SU-DHL-6 (cell line): ENCODE measurements around the gene IRX6.

Experiments
- H2AFZ ChIP-seq: fragments of 200-600 bp; sonication (generic); 2 replicates; pipeline ENCODE4 v1.6.1; 2014; ENCODE audit warnings: low read depth, mild to moderate bottlenecking, moderate library complexity, mixed read lengths, antibody characterized with exemption, low read length; ENCODE audit not compliant: severe bottlenecking
- H3F3A ChIP-seq: fragments of 200-600 bp; shearing (Covaris generic); 2 replicates; pipeline ENCODE4 v1.6.0; 2016; ENCODE audit warnings: antibody characterized with exemption, mild to moderate bottlenecking; ENCODE audit not compliant: insufficient read depth
- H3K27ac ChIP-seq: fragments of 200-600 bp; sonication (generic); 2 replicates; pipeline ENCODE4 v1.5.1; 2016; ENCODE audit warnings: low read depth, mild to moderate bottlenecking, low read length, moderate library complexity, mixed read lengths
- H3K27me3 ChIP-seq: fragments of 200-600 bp; sonication (generic), shearing (Covaris generic); 2 replicates; pipeline ENCODE4 v1.6.0; 2014; ENCODE audit warnings: mild to moderate bottlenecking, low read length
- H3K36me3 ChIP-seq: fragments of 200-600 bp; sonication (generic); 2 replicates; pipeline ENCODE4 v1.6.1; 2014; ENCODE audit warnings: mild to moderate bottlenecking, low read length, mixed read lengths
- H3K4me2 ChIP-seq: fragments of 300-600, 200-600 bp; shearing (Covaris generic), sonication (generic); 2 replicates; pipeline ENCODE4 v1.6.0; 2014; ENCODE audit warnings: low read length, low read depth, mild to moderate bottlenecking; ENCODE audit not compliant: poor library complexity, severe bottlenecking
- H3K4me3 ChIP-seq: fragments of 200-600 bp; sonication (generic); 2 replicates; pipeline ENCODE4 v1.5.1; 2014; ENCODE audit warnings: antibody characterized with exemption, low read length, mild to moderate bottlenecking, mixed read lengths; ENCODE audit not compliant: insufficient read depth, poor library complexity, severe bottlenecking
- H3K79me2 ChIP-seq: fragments of 200-600 bp; sonication (generic); 2 replicates; pipeline ENCODE4 v1.6.1; 2014; ENCODE audit warnings: mild to moderate bottlenecking, low read length, moderate library complexity; ENCODE audit not compliant: insufficient read depth
- H3K9ac ChIP-seq: fragments of 200-600 bp; sonication (generic); 2 replicates; pipeline ENCODE4 v1.7.0; 2014; ENCODE audit warnings: mild to moderate bottlenecking, low read length
- H3K9me2 ChIP-seq: fragments of 200-600 bp; sonication (generic); replicated peaks from 2 replicates; pipeline ENCODE4 v1.6.1; 2014; ENCODE audit warnings: low read length; ENCODE audit not compliant: insufficient read depth
- H3K9me3 ChIP-seq: fragments of 200-600 bp; sonication (generic); 2 replicates; pipeline ENCODE4 v1.6.1; 2014; ENCODE audit warnings: low read length, mixed read lengths; ENCODE audit not compliant: insufficient read depth
- H4K20me1 ChIP-seq: fragments of 200-600 bp; sonication (generic); 2 replicates; pipeline ENCODE4 v1.6.1; 2014; ENCODE audit warnings: low read depth, mild to moderate bottlenecking, antibody characterized with exemption, low read length, moderate library complexity, mixed read lengths
- EZH2phosphoT487 ChIP-seq: fragments of 200-600 bp; sonication (generic), shearing (Covaris generic); conservative IDR thresholded peaks from 2 replicates; pipeline ENCODE4 v1.6.1; 2018; ENCODE audit warnings: mild to moderate bottlenecking, antibody characterized with exemption, low read length, moderate library complexity, mixed read lengths
- TF ChIP-seq, protein P1 (sequence below): fragments of 200-600 bp; sonication (generic); IDR thresholded peaks from one replicate; pipeline ENCODE4 v1.5.1; 2017; ENCODE audit warnings: antibody characterized with exemption, mild to moderate bottlenecking, low read length, moderate library complexity; ENCODE audit not compliant: insufficient read depth, poor library complexity, severe bottlenecking

Gene IRX6

DNA sequence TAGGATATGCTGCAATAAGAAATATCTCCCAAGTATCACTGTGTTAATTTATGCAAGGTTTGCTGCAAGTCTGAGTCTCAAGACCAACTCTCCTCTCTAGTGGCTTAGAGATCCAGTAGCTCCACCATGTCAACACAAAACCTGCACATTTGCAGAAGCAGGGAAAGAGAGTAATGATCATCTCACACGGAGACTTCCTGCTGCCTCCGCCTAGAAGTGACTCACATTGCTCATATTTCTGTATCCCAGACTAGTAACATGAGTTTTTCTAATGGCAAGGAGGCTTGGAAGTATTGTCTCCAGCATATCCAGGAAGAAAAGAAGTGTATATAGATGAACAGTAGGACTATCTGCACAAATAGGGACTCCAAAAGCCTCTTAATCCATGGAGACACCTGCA lies 15.0 kb upstream of the IRX6 start:
- H3K27me3 ChIP-seq: 0 out of 2 replicates have a peak, but pooled peaks cover 3% of the 10 kb centered on the region
- no peaks in the 10 kb centered on the region for H3K9me2 ChIP-seq
- H3K9me3 ChIP-seq: no peaks in the 10 kb centered on the region
- H4K20me1 ChIP-seq: no peaks in the 10 kb centered on the region
- H3K9ac ChIP-seq: no peak overlapping the region
- TF ChIP-seq EZH2phosphoT487: no peak
- TF ChIP-seq, protein P1, sequence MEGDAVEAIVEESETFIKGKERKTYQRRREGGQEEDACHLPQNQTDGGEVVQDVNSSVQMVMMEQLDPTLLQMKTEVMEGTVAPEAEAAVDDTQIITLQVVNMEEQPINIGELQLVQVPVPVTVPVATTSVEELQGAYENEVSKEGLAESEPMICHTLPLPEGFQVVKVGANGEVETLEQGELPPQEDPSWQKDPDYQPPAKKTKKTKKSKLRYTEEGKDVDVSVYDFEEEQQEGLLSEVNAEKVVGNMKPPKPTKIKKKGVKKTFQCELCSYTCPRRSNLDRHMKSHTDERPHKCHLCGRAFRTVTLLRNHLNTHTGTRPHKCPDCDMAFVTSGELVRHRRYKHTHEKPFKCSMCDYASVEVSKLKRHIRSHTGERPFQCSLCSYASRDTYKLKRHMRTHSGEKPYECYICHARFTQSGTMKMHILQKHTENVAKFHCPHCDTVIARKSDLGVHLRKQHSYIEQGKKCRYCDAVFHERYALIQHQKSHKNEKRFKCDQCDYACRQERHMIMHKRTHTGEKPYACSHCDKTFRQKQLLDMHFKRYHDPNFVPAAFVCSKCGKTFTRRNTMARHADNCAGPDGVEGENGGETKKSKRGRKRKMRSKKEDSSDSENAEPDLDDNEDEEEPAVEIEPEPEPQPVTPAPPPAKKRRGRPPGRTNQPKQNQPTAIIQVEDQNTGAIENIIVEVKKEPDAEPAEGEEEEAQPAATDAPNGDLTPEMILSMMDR: no peak
- no peak overlapping the region for H2AFZ ChIP-seq
- H3K79me2 ChIP-seq: no peaks in the 10 kb centered on the region
- no peak overlapping the region for H3K27ac ChIP-seq
- no peaks in the 10 kb centered on the region for H3K36me3 ChIP-seq
- no peak overlapping the region for H3K4me2 ChIP-seq
- no peaks in the 10 kb centered on the region for H3F3A ChIP-seq
- no peak overlapping the region for H3K4me3 ChIP-seq

DNA sequence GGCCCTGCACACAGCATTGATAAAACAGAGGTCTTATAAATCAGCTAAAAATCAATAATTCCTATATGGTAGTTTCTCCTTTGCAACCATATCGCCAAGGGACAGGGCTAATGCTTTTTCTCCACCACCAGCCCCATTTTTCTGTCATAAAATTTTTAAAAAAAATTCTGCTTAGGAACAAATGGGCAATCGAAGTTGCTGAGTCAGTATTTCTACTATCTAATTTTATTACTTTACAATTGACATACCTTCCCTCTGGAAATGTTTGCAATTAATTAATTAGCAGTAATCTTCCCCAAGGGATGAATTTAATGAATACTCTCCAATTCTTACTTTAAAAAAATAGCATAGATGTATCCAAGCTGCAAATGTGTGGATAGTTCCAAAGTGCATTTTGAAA lies 1.7 kb upstream of the IRX6 start:
- Histone ChIP-seq H2AFZ (no peak overlapping the region), H3K9ac (no peak overlapping the region), H3K27ac (no peak overlapping the region), H3K36me3 (no peaks in the 10 kb centered on the region), H3F3A (no peaks in the 10 kb centered on the region), H3K79me2 (no peaks in the 10 kb centered on the region), H3K9me3 (no peaks in the 10 kb centered on the region), H3K9me2 (no peaks in the 10 kb centered on the region), H3K27me3 (no peaks in the 10 kb centered on the region), H3K4me3 (no peak overlapping the region), H4K20me1 (no peaks in the 10 kb centered on the region), H3K4me2 (no peak overlapping the region)
- TF ChIP-seq, protein P1: no peak
- no peak for TF ChIP-seq EZH2phosphoT487

DNA sequence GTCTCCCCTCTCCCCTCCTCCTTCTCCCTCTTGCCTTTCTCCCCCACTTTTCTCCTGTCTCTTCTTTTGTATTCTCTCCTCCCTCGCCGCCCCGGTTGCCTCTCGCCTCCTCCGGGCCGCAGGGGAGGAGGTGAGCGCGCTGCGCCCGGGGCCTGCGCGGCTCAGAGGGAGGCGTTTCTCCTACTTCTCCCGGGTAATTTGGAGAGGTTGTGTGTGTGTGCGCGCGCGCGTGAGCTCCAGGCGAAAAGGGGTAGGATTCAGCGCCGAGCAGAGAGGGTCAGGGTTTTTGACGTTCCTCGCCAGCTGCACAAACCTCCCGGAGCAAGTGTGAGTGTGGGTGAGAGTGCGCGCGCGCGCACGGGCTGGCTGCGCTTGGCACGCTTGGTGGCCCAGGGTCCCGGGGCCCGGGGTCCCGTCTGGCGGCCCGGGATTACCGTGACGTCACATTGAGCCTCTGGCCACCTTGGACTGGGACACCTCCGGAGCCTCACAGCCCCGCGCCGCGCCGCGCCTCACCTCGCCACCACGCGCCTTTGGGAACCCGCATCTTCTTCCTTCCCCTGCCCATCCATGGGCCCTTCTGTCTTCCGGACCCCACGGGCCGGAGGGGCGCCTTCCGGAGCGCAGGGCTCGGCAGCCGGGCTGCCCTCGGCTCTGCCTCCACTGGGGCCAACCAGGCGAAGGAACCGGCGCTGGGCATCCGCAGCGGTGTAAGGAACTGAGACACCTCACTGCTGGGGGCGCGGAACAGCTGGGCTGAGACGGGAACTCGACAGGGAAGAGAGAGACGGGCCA lies 479 bp downstream of the IRX6 start:
- Histone ChIP-seq H3K27ac (no peak overlapping the region), H3K4me3 (no peak overlapping the region), H3K79me2 (no peaks in the 10 kb centered on the region), H3K9ac (no peak overlapping the region), H2AFZ (no peak overlapping the region), H3K36me3 (no peaks in the 10 kb centered on the region), H3K27me3 (no peaks in the 10 kb centered on the region), H4K20me1 (no peaks in the 10 kb centered on the region), H3F3A (no peaks in the 10 kb centered on the region), H3K9me2 (no peaks in the 10 kb centered on the region), H3K4me2 (no peak overlapping the region), H3K9me3 (no peaks in the 10 kb centered on the region)
- no peak for TF ChIP-seq EZH2phosphoT487
- TF ChIP-seq, protein P1: no peak
